ENCODE results near the gene AUH. TPM values are rescaled to one million over a fixed set of nuclear protein-coding genes. Genes with fewer than 3 reads are reported as not detected.
"Not testable (repeated sequence)": the region's sequence is repeated elsewhere in the genome, so short reads cannot be mapped to it uniquely, and the experiment has no call there.

AUH gene
- total RNA-seq, 2 donors from 2014 or later: 27.4 to 36.1 TPM

- Histone ChIP-seq H3K9me3 (no peaks in the 10 kb centered on the region), H3K27ac (no peak overlapping the region), H3K27me3 (replicated peaks; ENCODE audit: insufficient read depth) (no peaks in the 10 kb centered on the region), H3K36me3 (no peaks in the 10 kb centered on the region), H3K4me3 (no peak overlapping the region), H3K4me1 (ENCODE audit: control insufficient read depth in 1 of 2, low read depth in 2 of 2) (no peaks in the 10 kb centered on the region)
- DNase-seq (ENCODE audit: low spot score) (no peak), ATAC-seq (ENCODE audit: insufficient number of reproducible peaks, low FRiP score, low read depth) (no peak)
- no peak for TF ChIP-seq CTCF (IDR thresholded peaks at IDR 0.05)
Observed at GRCh38 chr9:91391412-91391811, 29.7 kb upstream of the AUH start.

- H3K27ac ChIP-seq; H3K27me3 ChIP-seq (replicated peaks; ENCODE audit: insufficient read depth); H3K4me1 ChIP-seq (ENCODE audit: control insufficient read depth in 1 of 2, low read depth in 2 of 2); ATAC-seq (ENCODE audit: insufficient number of reproducible peaks, low FRiP score, low read depth); H3K36me3 ChIP-seq; DNase-seq (ENCODE audit: low spot score); H3K4me3 ChIP-seq; H3K9me3 ChIP-seq: not testable (repeated sequence)
Observed at GRCh38 chr9:91389686-91390085, 28.0 kb upstream of the AUH start.

- no peak for TF ChIP-seq CTCF (IDR thresholded peaks at IDR 0.05)
- H3K27ac ChIP-seq: no peak overlapping the region
- no peaks in the 10 kb centered on the region for H3K9me3 ChIP-seq
- DNase-seq (ENCODE audit: low spot score) (no peak), ATAC-seq (ENCODE audit: insufficient number of reproducible peaks, low FRiP score, low read depth) (no peak)
- H3K36me3 ChIP-seq: no peaks in the 10 kb centered on the region
- no peaks in the 10 kb centered on the region for H3K27me3 ChIP-seq (replicated peaks; ENCODE audit: insufficient read depth)
- no peaks in the 10 kb centered on the region for H3K4me1 ChIP-seq (ENCODE audit: control insufficient read depth in 1 of 2, low read depth in 2 of 2)
- H3K4me3 ChIP-seq: no peak overlapping the region
Observed at GRCh38 chr9:91386765-91387164, 25.0 kb upstream of the AUH start.

- DNase-seq (ENCODE audit: low spot score) (no peak), ATAC-seq (ENCODE audit: insufficient number of reproducible peaks, low FRiP score, low read depth) (no peak)
- Histone ChIP-seq H3K36me3 (no peaks in the 10 kb centered on the region), H3K4me3 (no peak overlapping the region), H3K27ac (no peak overlapping the region), H3K9me3 (no peaks in the 10 kb centered on the region), H3K27me3 (replicated peaks; ENCODE audit: insufficient read depth) (no peaks in the 10 kb centered on the region), H3K4me1 (ENCODE audit: control insufficient read depth in 1 of 2, low read depth in 2 of 2) (no peaks in the 10 kb centered on the region)
- TF ChIP-seq CTCF (IDR thresholded peaks at IDR 0.05): no peak
Observed at GRCh38 chr9:91384954-91385353, 23.2 kb upstream of the AUH start.

- DNase-seq (ENCODE audit: low spot score) (no peak), ATAC-seq (ENCODE audit: insufficient number of reproducible peaks, low FRiP score, low read depth) (no peak)
- Histone ChIP-seq H3K27me3 (replicated peaks; ENCODE audit: insufficient read depth) (no peaks in the 10 kb centered on the region), H3K4me3 (no peak overlapping the region), H3K9me3 (no peaks in the 10 kb centered on the region), H3K36me3 (no peaks in the 10 kb centered on the region), H3K27ac (no peak overlapping the region), H3K4me1 (ENCODE audit: control insufficient read depth in 1 of 2, low read depth in 2 of 2) (no peaks in the 10 kb centered on the region)
- TF ChIP-seq CTCF (IDR thresholded peaks at IDR 0.05): no peak
Observed at GRCh38 chr9:91383577-91383976, 21.9 kb upstream of the AUH start.

- Histone ChIP-seq H3K36me3 (no peaks in the 10 kb centered on the region), H3K27ac (no peak overlapping the region), H3K4me3 (no peak overlapping the region), H3K9me3 (no peaks in the 10 kb centered on the region), H3K4me1 (ENCODE audit: control insufficient read depth in 1 of 2, low read depth in 2 of 2) (no peaks in the 10 kb centered on the region), H3K27me3 (replicated peaks; ENCODE audit: insufficient read depth) (no peaks in the 10 kb centered on the region)
- no peak for ATAC-seq (ENCODE audit: insufficient number of reproducible peaks, low FRiP score, low read depth)
- no peak for TF ChIP-seq CTCF (IDR thresholded peaks at IDR 0.05)
- no peak for DNase-seq (ENCODE audit: low spot score)
Observed at GRCh38 chr9:91382298-91382697, 20.6 kb upstream of the AUH start.

Measured in thoracic aorta (tissue), 2 donors.